HT1080 (cell line): Measurements from ENCODE around the gene ECE2. TPM values are rescaled to one million over a fixed set of nuclear protein-coding genes. Genes with fewer than 3 reads are reported as not detected.

Source experiments
- DNase-seq: peaks from one replicate; pipeline ENCODE4 v3.0.0-alpha.2; 2015; ENCODE audit warnings: low read depth
- polyA plus RNA-seq, 2 experiments: library from polyadenylated mRNA; depleted of rRNA; stranded (reverse); fragments of >200 nt; gene quantifications; 2 replicates each; pipeline ENCODE4 v1.2.3, GENCODE V29; 2015
- total RNA-seq: library from RNA; depleted of rRNA; stranded (reverse); fragments of >200 nt; shearing (Covaris generic); gene quantifications from 2 replicates; pipeline ENCODE4 v1.2.3, GENCODE V29; 2014; rRNA removed

The ECE2 gene
- not detected in 2 replicates for total RNA-seq
- polyA plus RNA-seq (2015; cell fraction: cytosol; rRNA removed) = not detected in 2 replicates
- not detected in 2 replicates for polyA plus RNA-seq (2015; cell fraction: nucleus; rRNA removed)

- no peak for DNase-seq
Observed at GRCh38 chr3:184275961-184276910, at the start of gene ECE2. Gene ECE2 (plus strand): TSS chr3:184276022. CDS start chr3:184276154, 132 bp downstream.

DNA sequence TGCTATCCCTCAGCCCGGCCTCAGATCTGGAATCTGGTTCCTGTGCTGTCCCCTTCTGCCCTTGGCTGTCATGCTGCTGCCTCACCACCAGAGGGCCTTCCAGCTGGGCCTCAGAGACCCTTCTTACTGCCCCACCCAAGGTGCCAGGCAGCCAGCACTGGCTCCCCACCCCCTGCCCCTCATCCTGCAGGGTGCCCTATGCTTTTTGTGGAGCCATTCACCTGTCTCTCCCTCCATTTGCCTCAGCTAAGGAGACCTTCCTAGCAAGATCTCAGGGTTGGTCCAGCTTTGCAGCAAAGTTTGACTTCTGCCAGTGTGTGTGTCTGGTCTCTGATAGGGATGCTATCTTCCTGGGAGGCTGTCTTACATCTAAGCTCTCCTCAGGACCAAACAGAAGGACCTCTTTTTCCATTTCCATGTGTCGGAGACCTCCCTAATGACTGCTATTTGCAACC lies 48.3 kb upstream of the ECE2 start:
- DNase-seq = no peak

DNA sequence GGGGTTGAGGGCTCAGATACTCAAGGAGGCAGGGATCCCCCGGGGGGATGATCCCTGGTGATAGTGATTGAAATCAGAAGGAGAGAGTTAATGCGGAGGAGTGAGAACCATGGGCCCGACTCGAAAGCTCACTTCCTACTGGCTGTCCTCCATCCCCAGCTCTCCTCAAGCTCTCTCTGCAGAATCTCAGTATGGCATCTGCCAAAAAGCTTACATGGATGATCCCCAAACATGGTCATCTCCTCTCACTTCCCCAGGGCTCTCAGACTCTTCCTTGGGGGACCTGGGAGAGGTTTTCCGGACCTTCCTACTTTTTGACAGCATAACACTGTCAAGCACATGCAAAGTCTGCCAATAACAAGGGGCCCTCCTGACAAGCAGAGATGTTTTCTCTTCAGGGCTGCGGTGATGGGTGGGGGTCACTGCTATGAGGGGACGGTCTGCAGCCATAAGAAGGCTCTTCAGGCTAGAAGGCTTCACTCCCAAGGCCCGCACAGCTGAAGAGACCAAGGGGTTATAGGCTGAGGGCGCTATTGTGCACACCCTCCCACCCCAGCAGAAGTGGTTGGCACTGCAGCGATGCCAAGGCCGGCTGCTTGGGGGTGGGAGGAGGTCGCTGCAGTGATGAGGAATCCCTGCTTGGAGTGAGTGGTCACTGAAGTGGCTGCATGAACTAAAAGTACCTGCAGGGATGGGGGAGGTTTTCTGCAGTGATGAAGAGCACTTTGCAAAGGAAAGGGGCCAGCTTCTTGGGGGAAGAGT lies 47.3 kb upstream of the ECE2 start:
- DNase-seq = no peak

- peak; percentile 74 for DNase-seq
Observed at GRCh38 chr3:184229394-184230080, 46.3 kb upstream of the ECE2 start, which contains the start of gene VWA5B2. Gene VWA5B2 (plus strand): TSS chr3:184229585. CDS start chr3:184230529, 944 bp downstream.

- DNase-seq = no peak
Observed at GRCh38 chr3:184230081-184230602, 45.7 kb upstream of the ECE2 start.

DNA sequence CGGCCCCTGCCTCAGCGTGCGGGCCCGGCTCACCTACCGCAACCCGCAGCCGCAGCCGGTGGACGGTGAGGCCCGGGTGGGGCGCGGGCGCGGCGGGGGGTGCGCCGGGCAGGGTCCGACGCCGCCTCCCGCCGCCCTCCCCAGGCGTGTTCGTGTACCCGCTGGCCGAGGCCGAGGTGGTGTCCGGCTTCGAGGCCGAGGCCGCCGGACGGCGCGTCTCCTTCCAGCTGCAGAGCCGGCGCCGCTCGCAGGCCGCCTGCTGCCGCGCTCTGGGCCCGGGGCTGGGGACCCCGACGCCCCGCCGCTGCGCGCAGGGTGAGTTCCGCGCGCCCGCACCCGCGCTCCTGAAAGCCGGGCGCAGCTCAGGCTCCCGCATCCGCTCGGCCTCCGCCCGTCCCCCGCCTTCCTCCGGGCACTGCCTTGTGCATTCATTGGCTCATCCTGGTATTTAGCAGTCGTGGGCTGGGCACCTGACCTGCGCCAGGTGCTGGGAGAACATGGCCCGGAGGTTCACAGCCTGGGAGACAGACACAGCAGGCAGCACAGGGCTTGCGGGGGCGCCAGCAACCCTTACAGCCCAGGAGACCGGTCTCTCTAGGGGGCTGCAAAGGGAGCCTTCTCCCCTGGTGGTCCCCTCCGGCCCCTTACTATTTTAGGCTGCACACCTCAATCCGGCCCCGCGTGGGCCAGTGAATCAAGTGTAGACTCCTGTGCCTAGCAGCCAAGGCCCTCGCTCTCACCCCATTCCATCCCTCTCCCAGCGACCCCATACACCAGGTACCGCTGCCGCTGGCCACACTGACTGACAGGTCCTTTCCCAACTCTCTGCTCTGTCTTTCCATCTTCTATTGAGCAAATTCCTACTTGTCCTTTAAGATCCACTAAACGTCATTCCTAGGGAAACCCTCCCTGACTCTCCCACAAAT lies 45.0 kb upstream of the ECE2 start:
- no peak for DNase-seq

GRCh38 chr3:184231671-184232070 lies 44.2 kb upstream of the ECE2 start:
- no peak for DNase-seq

DNA sequence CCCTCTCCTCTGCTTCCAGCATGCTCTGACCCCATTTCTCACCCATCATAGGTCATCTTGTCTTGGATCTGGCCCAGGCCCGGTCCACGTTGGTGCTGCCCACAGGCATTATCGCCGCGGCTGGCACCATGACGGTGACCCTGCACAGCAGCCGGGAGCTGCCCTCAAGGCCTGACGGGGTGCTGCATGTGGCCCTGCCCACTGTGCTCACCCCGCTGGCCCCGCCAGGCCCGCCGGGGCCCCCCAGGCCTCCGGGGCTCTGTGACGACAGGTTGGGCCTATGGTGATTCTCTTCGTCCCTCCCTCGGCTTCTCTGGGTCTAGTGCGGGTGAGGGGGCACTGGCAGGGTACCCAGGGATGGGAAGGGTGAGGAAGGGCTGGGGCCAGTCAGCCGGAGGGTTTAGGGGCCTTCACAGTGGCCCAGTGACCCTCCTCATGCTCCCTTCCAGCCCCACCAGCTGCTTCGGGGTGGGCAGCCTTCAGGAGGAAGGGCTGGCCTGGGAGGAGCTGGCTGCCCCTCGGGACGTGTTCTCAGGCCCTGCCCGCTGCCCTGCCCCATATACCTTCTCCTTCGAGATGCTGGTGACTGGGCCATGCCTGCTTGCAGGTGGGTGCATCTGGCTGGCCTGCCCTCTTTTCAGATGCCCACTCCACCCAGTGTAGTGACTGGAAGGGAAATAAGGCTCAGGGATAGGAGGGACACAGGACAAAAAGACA lies 42.5 kb upstream of the ECE2 start:
- DNase-seq = no peak

- DNase-seq = peak; percentile 90
Observed at GRCh38 chr3:184234224-184234623, 41.6 kb upstream of the ECE2 start.

- DNase-seq = no peak
Observed at GRCh38 chr3:184234671-184235380, 41.0 kb upstream of the ECE2 start.

DNA sequence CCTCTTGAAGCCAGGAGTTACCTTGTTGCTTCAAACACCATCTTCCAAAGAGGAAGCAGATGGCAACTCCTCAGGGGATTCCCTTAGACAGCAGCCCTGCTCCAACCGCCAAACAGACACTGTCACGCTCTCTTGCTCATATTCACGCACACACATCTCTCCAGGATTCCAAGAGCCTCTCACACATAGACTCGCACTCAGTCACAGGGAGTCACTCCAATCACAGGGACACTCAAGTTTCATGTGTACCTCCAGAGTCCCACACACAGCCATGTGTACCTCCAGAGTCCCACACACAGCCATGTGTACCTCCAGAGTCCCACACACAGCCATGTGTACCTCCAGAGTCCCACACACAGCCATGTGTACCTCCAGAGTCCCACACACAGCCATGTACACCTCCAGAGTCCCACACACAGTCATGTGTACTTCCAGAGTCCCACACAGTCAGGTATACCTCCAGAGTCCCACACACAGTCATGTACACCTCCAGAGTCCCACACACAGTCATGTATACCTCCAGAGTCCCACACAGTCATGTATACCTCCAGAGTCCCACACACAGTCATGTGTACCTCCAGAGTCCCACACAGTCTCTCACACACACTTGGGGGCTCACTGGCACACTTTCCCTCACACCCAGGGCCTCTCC lies 40.3 kb upstream of the ECE2 start:
- DNase-seq = no peak

DNA sequence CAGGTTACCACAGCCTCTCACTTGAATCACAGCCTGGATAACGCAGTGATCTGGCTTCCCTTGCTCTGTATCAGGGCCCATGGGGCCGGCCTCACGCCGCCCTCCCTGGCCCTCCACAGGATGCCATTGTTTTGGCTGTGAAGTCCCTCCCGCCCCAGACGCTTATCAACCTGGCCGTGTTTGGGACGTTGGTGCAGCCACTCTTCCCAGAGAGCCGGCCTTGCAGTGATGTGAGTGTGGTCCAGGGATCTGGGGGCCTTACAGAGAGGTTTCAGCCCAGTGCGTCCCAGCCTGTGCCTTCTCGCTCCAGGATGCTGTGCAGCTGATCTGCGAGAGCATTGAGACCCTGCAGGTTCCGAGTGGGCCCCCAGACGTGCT lies 39.8 kb upstream of the ECE2 start:
- DNase-seq = no peak

- no peak for DNase-seq
Observed at GRCh38 chr3:184236636-184237035, 39.2 kb upstream of the ECE2 start.

DNA sequence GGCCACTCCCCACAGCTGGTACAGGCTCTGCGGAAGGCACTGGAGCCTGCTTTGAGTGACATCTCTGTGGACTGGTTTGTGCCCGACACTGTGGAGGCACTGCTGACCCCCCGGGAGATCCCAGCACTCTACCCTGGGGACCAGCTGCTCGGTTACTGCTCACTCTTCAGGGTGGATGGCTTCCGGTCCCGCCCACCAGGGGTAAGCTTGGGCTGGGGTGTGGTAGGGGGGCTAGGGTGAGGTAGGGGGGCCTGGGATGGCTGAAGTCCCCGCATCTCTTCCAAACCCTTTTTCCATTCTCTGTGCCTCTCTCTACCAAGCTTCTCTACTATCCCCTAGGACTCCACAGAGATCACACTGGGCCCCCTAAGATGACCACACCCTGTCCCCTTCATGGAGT lies 38.6 kb upstream of the ECE2 start:
- no peak for DNase-seq

DNA sequence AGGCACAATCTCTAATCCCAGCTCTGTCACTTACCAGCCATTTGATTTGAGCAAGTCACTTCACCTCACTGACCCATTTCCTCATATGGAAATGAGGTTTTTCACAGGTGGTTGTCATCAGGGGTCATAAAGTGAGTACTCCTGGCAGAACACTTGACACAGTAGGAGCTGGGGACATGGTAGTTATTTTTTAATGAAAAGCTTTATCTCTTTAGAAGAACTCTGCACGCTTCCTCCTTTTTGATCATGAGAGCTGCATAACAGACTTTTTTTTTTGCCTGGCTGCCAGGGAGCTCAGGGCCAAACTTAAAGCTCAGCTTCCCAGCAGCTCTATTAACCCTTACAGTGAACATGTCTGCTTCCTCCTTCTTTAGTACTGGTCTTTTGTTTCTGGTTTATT lies 38.0 kb upstream of the ECE2 start:
- no peak for DNase-seq

GRCh38 chr3:184238246-184238818 lies 37.5 kb upstream of the ECE2 start:
- DNase-seq = no peak

- DNase-seq = no peak
Observed at GRCh38 chr3:184239221-184239620, 36.6 kb upstream of the ECE2 start.

DNA sequence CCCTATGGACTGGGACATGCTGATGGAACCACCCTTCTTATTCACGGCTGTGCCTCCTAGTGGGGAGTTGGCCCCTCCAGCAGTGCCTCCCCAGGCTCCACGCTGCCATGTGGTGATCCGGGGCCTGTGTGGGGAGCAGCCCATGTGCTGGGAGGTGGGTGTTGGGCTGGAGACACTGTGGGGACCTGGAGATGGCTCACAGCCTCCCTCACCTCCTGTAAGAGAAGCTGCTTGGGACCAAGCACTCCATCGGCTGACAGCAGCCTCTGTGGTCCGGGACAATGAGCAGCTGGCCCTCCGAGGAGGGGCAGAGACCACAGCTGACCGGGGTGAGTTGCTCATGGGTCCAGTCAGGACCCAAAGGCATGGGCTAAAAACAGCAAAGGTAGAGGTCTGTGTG lies 36.1 kb upstream of the ECE2 start:
- DNase-seq = no peak
